ENCODE results near the gene PLCB1. TPM values are rescaled to one million over a fixed set of nuclear protein-coding genes. Genes with fewer than 3 reads are reported as not detected.

The PLCB1 gene
- polyA plus RNA-seq, 6 donors from 2014 or later = 0.27 to 0.79 (median 0.54) TPM; not detected in 2

DNA sequence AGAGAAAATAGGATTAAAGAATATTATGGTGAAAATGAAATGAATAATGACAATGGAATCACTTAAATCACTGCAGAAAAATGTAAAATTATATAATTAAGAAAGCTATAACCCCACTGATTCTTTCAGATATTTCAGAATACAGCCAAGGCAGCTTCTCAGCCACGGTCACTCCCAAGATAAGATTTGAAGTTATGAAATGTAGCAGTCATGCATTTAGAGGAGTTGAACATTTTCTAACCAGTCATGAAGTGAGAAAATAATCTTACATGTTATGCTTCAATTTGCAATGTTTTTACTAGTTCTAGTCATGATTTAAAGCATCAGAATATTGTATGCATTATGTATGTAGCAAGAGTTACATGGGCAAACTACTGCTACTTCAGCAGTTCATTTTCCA lies 13.3 kb upstream of the PLCB1 start:
- no peaks in the 10 kb centered on the region for H3K9me3 Mint-ChIP-seq
- ATAC-seq (ENCODE audit: low read depth in 2 of 2) (no peak), DNase-seq (no peak)
- no peaks in the 10 kb centered on the region for H3K27me3 Mint-ChIP-seq
- H3K4me1 Mint-ChIP-seq = no peaks in the 10 kb centered on the region
- no peaks in the 10 kb centered on the region for H3K36me3 Mint-ChIP-seq
- H3K27ac Mint-ChIP-seq = no peak overlapping the region
- H3K4me3 Mint-ChIP-seq = no peak overlapping the region

DNA sequence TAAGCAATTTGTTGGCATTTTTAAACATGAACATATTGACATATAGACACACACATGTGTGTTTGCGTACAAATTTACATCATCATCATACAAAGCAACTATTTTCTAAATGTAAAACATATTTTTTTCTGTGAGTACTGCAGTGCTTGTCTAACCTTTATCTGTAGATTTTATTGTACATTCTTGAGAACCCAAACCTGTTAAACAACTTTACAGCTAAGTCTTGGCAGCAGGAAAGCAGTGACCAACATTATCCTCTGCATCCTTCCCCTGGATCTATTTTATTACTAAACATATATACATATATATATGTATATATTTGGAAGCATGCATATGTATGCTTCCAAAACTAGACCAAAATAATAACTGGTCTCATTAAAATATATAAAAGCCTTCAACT lies 10.4 kb upstream of the PLCB1 start:
- Mint-ChIP-seq H3K27ac (no peak overlapping the region), H3K27me3 (no peaks in the 10 kb centered on the region), H3K9me3 (no peaks in the 10 kb centered on the region), H3K36me3 (no peaks in the 10 kb centered on the region), H3K4me3 (no peak overlapping the region), H3K4me1 (no peaks in the 10 kb centered on the region)
- DNase-seq (no peak), ATAC-seq (ENCODE audit: low read depth in 2 of 2) (no peak)

DNA sequence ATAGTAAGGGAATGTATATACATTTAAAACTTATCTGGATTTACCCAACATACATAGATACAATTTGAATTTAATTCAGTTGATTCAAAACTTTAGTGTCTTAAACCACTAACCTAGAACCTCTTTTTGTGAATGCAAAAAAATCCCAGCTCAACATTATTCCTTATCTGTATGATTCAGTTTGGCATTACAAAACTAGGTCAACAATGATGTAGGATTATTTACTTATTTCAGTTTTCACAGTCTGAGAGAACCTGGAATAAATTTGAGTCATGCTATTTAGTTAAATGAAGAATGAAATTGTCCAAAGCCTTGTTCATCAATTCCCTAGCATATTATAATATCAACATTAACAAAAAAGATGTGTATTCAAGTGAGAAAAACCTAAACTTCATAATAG lies 7.4 kb upstream of the PLCB1 start:
- H3K27me3 Mint-ChIP-seq = peaks cover 0 to 2% (median 1%) of the 10 kb centered on the region in 3 donors
- ATAC-seq (ENCODE audit: low read depth in 2 of 2) (no peak), DNase-seq (no peak)
- no peaks in the 10 kb centered on the region for H3K36me3 Mint-ChIP-seq
- H3K4me1 Mint-ChIP-seq = no peaks in the 10 kb centered on the region
- no peak overlapping the region for H3K4me3 Mint-ChIP-seq
- no peak overlapping the region for H3K27ac Mint-ChIP-seq
- H3K9me3 Mint-ChIP-seq = no peaks in the 10 kb centered on the region

DNA sequence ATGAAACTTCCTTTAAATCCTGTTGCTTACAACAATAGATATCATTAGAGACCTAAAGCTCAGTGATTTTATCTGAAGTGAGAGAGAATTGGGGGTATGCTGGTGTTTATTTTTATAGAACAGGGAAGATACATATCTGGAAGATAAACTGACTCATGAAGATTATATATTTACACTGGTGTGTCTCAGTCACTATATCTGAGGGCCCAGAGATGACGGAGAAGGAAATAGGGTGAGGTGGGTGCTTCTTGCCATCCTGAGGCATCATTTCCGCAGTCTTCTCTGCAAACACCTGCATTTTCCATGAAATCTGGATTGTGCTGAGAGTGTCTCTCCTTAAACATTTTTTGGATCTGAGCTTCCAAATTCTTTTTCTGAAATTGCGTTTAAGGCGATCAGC lies 5.9 kb upstream of the PLCB1 start:
- Mint-ChIP-seq H3K27me3 (peaks cover 3 to 8% (median 6%) of the 10 kb centered on the region in 3 donors), H3K4me3 (no peak overlapping the region), H3K9me3 (no peaks in the 10 kb centered on the region), H3K4me1 (no peaks in the 10 kb centered on the region), H3K36me3 (no peaks in the 10 kb centered on the region), H3K27ac (no peak overlapping the region)
- ATAC-seq (ENCODE audit: low read depth in 2 of 2) = no peak
- DNase-seq = no peak

DNA sequence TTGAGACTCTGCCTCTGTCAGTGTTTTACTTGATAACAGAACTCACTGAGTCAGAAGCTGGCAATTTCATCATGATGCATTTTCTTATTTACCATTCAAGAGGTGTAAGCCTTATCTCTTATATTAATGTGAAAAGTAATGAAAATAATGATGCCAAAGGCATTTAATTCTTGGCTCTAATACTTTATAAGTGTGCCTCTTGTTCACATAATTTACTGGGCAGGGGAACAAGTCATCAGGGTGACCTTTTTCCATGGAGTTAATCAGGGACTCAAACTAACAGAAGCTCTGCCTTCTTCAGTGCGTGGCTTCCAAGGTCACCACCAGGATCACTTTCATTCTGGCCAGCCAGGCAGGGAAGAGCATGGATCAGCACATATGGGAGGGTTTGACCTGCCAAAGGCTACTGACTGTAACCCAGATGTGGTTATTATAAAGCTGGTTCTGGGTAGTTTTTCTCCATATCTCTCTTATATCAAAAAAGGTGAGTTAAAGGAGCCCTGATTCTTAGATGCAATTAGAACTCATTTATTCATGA lies 5.2 kb upstream of the PLCB1 start:
- no peak for ATAC-seq (ENCODE audit: low read depth in 2 of 2)

DNA sequence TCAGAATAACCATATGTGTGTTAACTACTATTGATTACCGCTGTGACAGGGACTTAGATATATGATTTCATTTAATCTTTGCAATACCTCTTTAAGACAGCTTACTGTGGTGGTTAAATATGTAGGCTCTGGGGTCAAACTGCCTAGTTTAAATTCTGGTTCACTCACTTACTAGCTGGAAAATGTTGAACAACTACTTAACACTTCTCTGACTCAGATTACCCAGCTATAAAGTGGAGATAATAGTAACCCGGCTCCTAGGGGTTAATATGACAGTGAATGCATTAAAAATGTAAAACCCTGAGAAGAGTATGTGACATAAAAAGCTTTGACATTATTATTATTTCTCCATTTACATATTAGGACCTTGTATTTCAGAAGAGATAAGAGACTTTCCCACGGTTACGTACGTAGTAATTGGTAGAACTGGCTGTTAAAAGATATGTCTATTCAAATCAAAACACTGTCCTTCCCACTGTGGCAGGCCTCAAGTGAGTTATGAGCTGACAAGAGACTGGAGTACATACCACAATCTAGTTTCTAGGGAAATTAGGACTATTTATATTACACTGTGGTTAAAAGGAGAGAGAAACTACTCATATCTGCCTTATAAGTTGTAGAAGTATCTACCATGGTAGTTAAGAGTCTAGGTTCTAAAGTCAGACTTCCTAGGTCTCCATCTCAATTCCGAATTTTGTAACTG lies 4.4 kb upstream of the PLCB1 start:
- H3K9me3 Mint-ChIP-seq = no peaks in the 10 kb centered on the region
- no peak for DNase-seq
- no peak overlapping the region for H3K27ac Mint-ChIP-seq
- no peaks in the 10 kb centered on the region for H3K36me3 Mint-ChIP-seq
- peaks cover 3 to 15% (median 14%) of the 10 kb centered on the region in 3 donors for H3K27me3 Mint-ChIP-seq
- ATAC-seq (ENCODE audit: low read depth in 2 of 2) = no peak
- H3K4me3 Mint-ChIP-seq = no peak overlapping the region
- H3K4me1 Mint-ChIP-seq = peaks cover 5 to 6% (median 5%) of the 10 kb centered on the region in 3 donors

More for the DNA sequence above, 5.2 kb upstream of the PLCB1 start:
- DNase-seq = no peak
- peaks cover 3 to 14% (median 13%) of the 10 kb centered on the region in 3 donors for H3K27me3 Mint-ChIP-seq
- peaks cover 5% of the 10 kb centered on the region in 3 donors for H3K4me1 Mint-ChIP-seq
- H3K36me3 Mint-ChIP-seq = no peaks in the 10 kb centered on the region
- H3K27ac Mint-ChIP-seq = no peak overlapping the region
- H3K4me3 Mint-ChIP-seq = no peak overlapping the region
- H3K9me3 Mint-ChIP-seq = no peaks in the 10 kb centered on the region

DNA sequence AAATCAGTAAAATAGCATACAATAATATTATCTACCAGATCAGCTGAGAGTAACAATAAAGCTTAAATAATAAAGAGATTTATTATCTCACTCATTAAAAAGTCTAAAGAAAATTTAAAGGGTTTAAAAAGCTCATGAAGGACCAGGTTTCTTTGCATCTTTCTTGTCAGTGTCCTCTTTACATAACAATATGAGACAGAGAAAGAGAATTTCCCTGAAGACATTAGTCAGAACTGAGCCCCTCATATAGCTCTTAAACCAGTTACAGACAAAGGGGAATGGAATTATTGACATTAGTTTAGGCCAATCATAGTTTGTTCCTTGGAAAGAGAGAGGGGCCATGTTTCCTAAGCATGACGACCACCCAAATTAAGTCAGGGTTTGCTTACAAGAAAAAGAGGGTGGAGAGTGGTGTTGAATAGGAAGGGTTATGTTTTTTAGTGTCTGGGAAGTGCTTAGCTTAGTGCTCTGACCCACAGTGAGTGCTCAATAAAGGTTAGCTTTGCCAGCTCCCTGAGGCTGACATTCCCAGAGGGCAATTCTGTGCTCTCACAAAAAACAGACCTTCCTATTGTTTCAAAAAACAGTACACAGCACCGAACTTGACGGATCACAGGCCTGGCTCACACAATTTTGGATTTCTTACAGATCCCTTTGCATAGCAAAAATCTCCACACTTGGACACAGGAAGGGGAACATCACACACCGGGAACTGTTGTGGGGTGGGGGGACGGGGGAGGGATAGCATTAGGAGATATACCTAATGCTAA lies 3.6 kb upstream of the PLCB1 start:
- peaks cover 6 to 13% (median 10%) of the 10 kb centered on the region in 3 donors for H3K4me1 Mint-ChIP-seq
- peaks cover 7 to 22% (median 15%) of the 10 kb centered on the region in 3 donors for H3K27me3 Mint-ChIP-seq
- no peak overlapping the region for H3K4me3 Mint-ChIP-seq
- no peak for DNase-seq
- no peak for ATAC-seq (ENCODE audit: low read depth in 2 of 2)
- H3K36me3 Mint-ChIP-seq = no peaks in the 10 kb centered on the region
- H3K27ac Mint-ChIP-seq = no peak overlapping the region
- H3K9me3 Mint-ChIP-seq = no peaks in the 10 kb centered on the region

DNA sequence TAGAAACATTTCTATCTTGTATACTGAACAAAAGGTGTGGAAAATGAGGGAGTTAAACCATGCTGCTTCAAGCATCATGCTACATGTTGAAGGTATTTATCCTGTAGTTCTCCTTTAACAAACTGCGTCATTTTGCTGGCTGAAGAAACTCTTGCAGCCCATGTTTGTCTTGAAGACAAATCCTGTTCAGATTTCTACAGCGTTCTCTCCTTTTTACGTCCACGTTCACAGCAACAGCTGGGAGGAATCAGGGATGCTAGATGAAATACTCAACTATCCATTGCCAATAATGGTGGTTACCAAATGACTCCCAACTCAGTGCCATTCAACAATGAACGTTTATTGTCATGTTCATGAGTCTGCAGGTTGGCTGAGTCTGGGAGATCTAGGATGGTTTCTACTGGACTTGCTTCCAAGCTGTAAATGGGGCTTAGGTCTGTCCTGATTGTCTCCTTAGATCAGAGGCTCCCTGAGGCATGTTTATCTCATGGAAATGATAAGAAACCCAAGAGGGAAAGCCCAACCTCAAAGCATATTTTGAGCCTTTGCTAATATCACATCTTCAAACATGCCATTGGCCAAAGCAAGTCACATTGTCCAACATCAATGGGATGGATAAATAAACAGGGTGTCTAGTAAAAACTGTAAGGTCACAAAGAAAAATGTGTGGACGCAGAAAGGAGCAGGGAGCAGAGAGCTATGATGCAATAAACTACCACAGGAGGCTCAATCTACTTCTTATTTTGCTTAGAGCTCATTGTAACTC lies 2.7 kb upstream of the PLCB1 start:
- no peaks in the 10 kb centered on the region for H3K9me3 Mint-ChIP-seq
- peak overlapping the region in 1 of 6 donors; percentile 75 for H3K27ac Mint-ChIP-seq
- DNase-seq (no peak), ATAC-seq (ENCODE audit: low read depth in 2 of 2) (no peak)
- H3K4me3 Mint-ChIP-seq = peak overlapping the region in 1 of 8 donors; percentile 8
- no peaks in the 10 kb centered on the region for H3K36me3 Mint-ChIP-seq
- peaks cover 6 to 15% (median 14%) of the 10 kb centered on the region in 3 donors for H3K4me1 Mint-ChIP-seq
- peaks cover 15 to 31% (median 22%) of the 10 kb centered on the region in 3 donors for H3K27me3 Mint-ChIP-seq

DNA sequence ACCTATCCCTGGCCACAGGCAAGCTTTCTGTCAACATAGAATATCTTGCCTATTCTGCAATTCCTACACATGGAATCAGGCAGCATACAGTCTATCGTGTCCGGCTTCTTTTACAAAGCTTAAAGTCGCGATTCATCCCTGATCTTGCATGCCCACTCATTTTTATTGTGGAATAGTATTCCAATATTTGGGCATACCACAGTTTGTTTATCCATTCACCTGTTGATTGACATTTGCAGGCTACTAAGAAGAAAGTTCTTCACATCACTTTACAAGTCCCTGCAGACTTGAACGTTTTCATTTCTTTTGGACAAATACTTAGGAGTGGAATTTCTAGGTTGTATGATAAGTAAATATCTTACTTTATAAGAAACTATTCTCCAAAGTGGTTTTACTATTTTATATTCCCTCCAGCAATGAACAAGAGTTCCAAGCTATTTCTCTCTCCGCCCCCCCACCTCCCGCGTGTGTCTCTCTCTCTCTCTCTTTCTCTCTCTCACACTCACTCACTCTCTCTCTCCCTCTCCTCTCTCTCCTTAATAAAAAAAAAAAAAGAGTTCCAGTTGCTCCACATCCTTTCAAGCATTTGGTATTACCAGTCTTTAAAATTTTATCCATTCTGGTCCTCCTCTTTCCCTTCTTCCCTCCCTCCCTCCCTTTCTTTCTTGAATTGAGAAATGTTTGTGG lies 1.1 kb upstream of the PLCB1 start:
- H3K27me3 Mint-ChIP-seq = peaks cover 17 to 41% (median 28%) of the 10 kb centered on the region in 3 donors
- peaks cover 6 to 15% (median 14%) of the 10 kb centered on the region in 3 donors for H3K4me1 Mint-ChIP-seq
- no peaks in the 10 kb centered on the region for H3K36me3 Mint-ChIP-seq
- peak overlapping the region in 1 of 8 donors; percentile 57 for H3K4me3 Mint-ChIP-seq
- H3K27ac Mint-ChIP-seq = no peak overlapping the region
- ATAC-seq (ENCODE audit: low read depth in 2 of 2) = no peak
- DNase-seq = no peak
- no peaks in the 10 kb centered on the region for H3K9me3 Mint-ChIP-seq

DNA sequence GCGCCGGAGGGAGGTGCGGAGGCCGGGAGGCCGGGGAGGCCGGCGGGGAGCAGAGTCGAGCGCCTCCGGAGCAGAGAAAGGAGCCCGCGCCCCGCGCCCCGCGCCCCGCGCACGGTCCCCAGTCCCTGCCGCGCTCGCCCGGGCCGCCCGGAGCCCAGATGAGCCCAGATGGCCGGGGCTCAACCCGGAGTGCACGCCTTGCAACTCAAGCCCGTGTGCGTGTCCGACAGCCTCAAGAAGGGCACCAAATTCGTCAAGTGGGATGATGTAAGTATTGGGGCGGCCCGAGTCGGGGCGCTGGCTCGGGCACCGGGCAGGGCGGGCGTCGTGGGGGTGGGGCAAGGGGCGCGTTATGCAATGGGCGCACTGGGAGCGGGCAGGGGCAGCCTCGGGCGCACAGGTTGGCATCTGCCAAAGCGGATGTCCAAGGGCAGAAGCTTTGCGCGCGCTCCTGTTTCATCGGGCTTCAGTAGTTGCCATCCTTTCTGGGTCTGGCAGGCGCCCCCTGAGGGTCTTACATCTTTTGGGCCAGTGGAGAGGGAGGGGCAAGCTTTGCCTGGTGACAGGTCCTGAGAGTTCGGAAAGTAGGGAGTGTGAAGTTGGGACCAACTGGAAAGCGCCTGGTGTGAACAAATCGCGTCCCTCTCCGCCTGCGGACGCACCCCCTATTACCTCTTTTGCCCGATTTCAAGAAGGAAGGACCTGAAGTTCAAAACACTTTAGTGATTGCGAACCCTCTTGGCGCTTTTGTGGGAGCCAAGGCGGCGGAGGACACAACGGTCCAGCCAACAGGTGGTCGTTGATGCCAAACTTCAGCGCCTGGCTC lies 631 bp downstream of the PLCB1 start:
- Mint-ChIP-seq H3K27me3 (peaks cover 17 to 42% (median 28%) of the 10 kb centered on the region in 3 donors), H3K27ac (no peak overlapping the region), H3K4me3 (peak overlapping the region; percentile 57 to 87 (median 77)), H3K9me3 (no peaks in the 10 kb centered on the region), H3K4me1 (peaks cover 6 to 15% (median 14%) of the 10 kb centered on the region in 3 donors), H3K36me3 (no peaks in the 10 kb centered on the region)
- ATAC-seq (ENCODE audit: low read depth in 2 of 2) = peak; percentile 16 to 25
- peak; percentile 1 for DNase-seq

DNA sequence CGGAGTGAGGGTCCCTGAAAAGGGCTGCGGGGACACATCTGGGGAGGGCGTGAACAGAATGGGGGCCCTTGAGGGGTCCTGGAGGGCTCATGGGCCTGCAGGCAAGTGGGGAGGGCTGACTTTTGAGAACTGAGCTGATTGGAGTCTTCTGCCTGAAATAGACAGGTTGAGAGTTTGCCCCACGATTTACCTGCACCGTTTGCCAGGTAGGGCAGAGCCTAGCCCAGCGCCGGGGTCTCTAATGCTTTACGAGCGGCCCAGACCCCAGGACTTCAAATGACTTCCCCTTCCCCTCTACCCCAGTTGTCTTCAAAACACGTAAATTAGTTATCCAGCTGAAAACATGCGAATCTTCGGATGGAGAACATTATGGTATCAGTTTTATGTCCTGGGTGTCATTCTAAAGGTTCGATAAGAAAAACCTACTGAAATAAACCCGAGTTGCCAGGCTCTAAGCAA lies 1.3 kb downstream of the PLCB1 start:
- DNase-seq (no peak), ATAC-seq (ENCODE audit: low read depth in 2 of 2) (no peak)
- peak overlapping the region; percentile 57 to 87 (median 77) for H3K4me3 Mint-ChIP-seq
- H3K36me3 Mint-ChIP-seq = no peaks in the 10 kb centered on the region
- no peaks in the 10 kb centered on the region for H3K9me3 Mint-ChIP-seq
- no peak overlapping the region for H3K27ac Mint-ChIP-seq
- H3K4me1 Mint-ChIP-seq = peaks cover 6 to 15% (median 14%) of the 10 kb centered on the region in 3 donors
- peaks cover 17 to 42% (median 28%) of the 10 kb centered on the region in 3 donors for H3K27me3 Mint-ChIP-seq

DNA sequence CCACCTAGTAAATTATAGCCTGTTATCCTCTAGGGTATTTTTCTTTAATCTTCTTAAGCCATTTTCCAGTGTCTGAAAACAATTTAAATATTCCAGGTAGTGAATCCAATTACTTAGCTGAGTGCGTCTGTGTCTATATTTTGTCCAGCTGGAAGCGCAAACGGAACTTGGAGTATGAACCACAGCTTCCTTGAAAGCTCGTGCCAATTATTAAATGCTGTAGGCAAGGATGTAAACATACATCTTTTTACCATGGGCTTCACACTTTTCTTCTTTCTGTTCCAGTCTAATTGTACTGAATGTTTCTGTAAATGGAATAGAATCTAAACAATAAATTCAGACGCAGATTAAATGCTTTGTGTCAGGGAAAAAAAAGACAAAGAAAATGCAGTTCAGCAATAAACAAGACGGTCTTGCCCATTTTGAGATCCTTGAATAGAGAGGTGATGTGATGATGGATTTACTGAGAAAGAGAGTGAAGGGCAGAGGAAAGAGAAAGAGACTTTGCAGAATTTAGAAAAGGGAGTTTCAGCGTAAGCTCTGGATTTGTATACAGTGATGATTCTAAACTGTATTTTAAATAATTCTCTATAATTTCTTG lies 1.9 kb downstream of the PLCB1 start:
- no peak for ATAC-seq (ENCODE audit: low read depth in 2 of 2)
- peaks cover 17 to 42% (median 28%) of the 10 kb centered on the region in 3 donors for H3K27me3 Mint-ChIP-seq
- H3K27ac Mint-ChIP-seq = no peak overlapping the region
- H3K4me1 Mint-ChIP-seq = peaks cover 6 to 15% (median 14%) of the 10 kb centered on the region in 3 donors
- no peaks in the 10 kb centered on the region for H3K9me3 Mint-ChIP-seq
- H3K36me3 Mint-ChIP-seq = no peaks in the 10 kb centered on the region
- H3K4me3 Mint-ChIP-seq = peak overlapping the region in 5 of 8 donors; percentile 6 to 78 (median 63)
- no peak for DNase-seq
